G401.6 (cell line): ENCODE results near the gene TNFSF8.

Experiments
- FAIRE-seq: peaks from 2 replicates; lab custom pipeline; 2012; peaks lifted over from hg19 to GRCh38; lab: Jason Lieb, UNC

TNFSF8 gene

GRCh38 chr9:114902786-114903524 is 27.4 kb downstream of the TNFSF8 start:
- no peak for FAIRE-seq

GRCh38 chr9:114900942-114901802 is 29.2 kb downstream of the TNFSF8 start:
- no peak for FAIRE-seq

GRCh38 chr9:114899995-114900394 is 30.4 kb downstream of the TNFSF8 start:
- FAIRE-seq: no peak

- FAIRE-seq: no peak
Observed at GRCh38 chr9:114899461-114899860, 30.9 kb downstream of the TNFSF8 start.

- FAIRE-seq: no peak
Observed at GRCh38 chr9:114898741-114899140, 31.6 kb downstream of the TNFSF8 start.

GRCh38 chr9:114897196-114897595 is 33.2 kb downstream of the TNFSF8 start:
- no peak for FAIRE-seq

- no peak for FAIRE-seq
Observed at GRCh38 chr9:114896344-114896743, 34.0 kb downstream of the TNFSF8 start.

GRCh38 chr9:114895521-114895991 is 34.8 kb downstream of the TNFSF8 start:
- FAIRE-seq: no peak

GRCh38 chr9:114894609-114895433 is 35.6 kb downstream of the TNFSF8 start:
- FAIRE-seq: no peak

GRCh38 chr9:114894206-114894605 is 36.2 kb downstream of the TNFSF8 start:
- FAIRE-seq: no peak

GRCh38 chr9:114893221-114894010 is 37.0 kb downstream of the TNFSF8 start:
- FAIRE-seq: no peak

- FAIRE-seq: no peak
Observed at GRCh38 chr9:114889802-114890224, 40.6 kb downstream of the TNFSF8 start.

- no peak for FAIRE-seq
Observed at GRCh38 chr9:114888607-114889006, 41.8 kb downstream of the TNFSF8 start.

GRCh38 chr9:114887963-114888362 is 42.4 kb downstream of the TNFSF8 start:
- FAIRE-seq: no peak

- FAIRE-seq: no peak
Observed at GRCh38 chr9:114884787-114885452, 45.5 kb downstream of the TNFSF8 start.

- FAIRE-seq: no peak
Observed at GRCh38 chr9:114883709-114884108, 46.7 kb downstream of the TNFSF8 start.

- FAIRE-seq: no peak
Observed at GRCh38 chr9:114880291-114880745, 50.1 kb downstream of the TNFSF8 start.

GRCh38 chr9:114878879-114879564 is 51.4 kb downstream of the TNFSF8 start:
- no peak for FAIRE-seq

- FAIRE-seq: no peak
Observed at GRCh38 chr9:114869845-114870244, 60.5 kb downstream of the TNFSF8 start.

GRCh38 chr9:114869378-114869777 is 61.0 kb downstream of the TNFSF8 start:
- no peak for FAIRE-seq
